ENCODE measurements around the gene STRIP1. TPM values are rescaled to one million over a fixed set of nuclear protein-coding genes. Genes with fewer than 3 reads are reported as not detected.

The STRIP1 gene
- polyA plus RNA-seq, 1 of the 3 experiments (the other 2 are of a cell fraction), result 34.6 TPM

DNA sequence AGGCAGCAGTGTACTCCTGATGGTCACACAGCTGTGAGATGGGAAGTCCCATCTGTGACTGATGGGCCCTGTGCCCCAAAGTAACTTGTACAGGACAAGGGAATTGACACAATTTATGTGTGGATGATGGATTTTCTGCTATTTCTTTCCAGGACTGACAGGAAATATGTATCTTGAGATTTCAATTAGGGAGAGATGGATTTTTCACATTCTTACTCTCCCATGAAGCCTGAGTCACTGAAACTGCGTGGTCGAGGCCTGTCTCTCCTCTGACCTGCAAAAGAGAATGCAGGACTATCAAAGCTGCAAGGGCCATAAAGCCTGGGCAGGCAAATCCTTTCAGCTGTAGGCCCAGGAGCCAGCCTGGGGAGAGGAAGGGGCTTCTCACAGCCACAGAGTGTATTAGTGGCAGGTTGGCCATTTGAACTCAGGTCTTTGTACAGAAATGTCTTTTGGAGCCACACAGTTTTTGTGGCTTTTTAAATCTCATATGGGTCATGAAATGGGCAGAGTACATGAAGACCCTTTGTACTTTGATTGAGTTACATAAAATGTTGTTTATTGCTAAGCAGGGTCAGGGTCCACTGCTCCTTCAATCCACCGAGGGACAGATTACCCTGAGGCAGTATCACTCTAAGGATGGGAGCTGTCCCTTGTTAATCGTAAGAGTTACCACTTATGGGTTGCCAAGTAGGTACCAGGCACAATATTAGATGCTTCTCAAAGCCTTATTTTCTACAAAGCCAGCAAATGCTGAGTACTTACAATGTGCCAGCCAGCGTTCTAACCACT lies 21.3 kb downstream of the STRIP1 start (continued):
- TF ChIP-seq, protein P1, sequence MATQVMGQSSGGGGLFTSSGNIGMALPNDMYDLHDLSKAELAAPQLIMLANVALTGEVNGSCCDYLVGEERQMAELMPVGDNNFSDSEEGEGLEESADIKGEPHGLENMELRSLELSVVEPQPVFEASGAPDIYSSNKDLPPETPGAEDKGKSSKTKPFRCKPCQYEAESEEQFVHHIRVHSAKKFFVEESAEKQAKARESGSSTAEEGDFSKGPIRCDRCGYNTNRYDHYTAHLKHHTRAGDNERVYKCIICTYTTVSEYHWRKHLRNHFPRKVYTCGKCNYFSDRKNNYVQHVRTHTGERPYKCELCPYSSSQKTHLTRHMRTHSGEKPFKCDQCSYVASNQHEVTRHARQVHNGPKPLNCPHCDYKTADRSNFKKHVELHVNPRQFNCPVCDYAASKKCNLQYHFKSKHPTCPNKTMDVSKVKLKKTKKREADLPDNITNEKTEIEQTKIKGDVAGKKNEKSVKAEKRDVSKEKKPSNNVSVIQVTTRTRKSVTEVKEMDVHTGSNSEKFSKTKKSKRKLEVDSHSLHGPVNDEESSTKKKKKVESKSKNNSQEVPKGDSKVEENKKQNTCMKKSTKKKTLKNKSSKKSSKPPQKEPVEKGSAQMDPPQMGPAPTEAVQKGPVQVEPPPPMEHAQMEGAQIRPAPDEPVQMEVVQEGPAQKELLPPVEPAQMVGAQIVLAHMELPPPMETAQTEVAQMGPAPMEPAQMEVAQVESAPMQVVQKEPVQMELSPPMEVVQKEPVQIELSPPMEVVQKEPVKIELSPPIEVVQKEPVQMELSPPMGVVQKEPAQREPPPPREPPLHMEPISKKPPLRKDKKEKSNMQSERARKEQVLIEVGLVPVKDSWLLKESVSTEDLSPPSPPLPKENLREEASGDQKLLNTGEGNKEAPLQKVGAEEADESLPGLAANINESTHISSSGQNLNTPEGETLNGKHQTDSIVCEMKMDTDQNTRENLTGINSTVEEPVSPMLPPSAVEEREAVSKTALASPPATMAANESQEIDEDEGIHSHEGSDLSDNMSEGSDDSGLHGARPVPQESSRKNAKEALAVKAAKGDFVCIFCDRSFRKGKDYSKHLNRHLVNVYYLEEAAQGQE (IDR thresholded peaks at IDR 0.05; ENCODE audit: low read depth, low read length), result no peak
- TF ChIP-seq RXRA (IDR thresholded peaks at IDR 0.05; ENCODE audit: borderline replicate concordance, low read depth) (peak; percentile 19; the same call in 1 of the 2 replicates), RFX5 (IDR thresholded peaks at IDR 0.05; ENCODE audit: low read length) (no peak), MAX (IDR thresholded peaks at IDR 0.05; ENCODE audit: low read depth) (0 out of 2 replicates have a peak, but pooled peaks have one; percentile 20), USF2 (IDR thresholded peaks at IDR 0.05; ENCODE audit: borderline replicate concordance, low read depth, low read length) (no peak), NFIC (IDR thresholded peaks at IDR 0.05; ENCODE audit: borderline replicate concordance) (no peak), CHD2 (IDR thresholded peaks at IDR 0.05; ENCODE audit: low read length, partially characterized antibody) (no peak), EP300 (IDR thresholded peaks at IDR 0.05; ENCODE audit: borderline replicate concordance in 1 of 2, low read depth in 1 of 2, low read length in 1 of 2) (peak in 1 of 2 experiments; percentile 66; a peak in 1 of 4 replicates), YY1 (IDR thresholded peaks at IDR 0.05; ENCODE audit: low read depth) (no peak), TAF1 (IDR thresholded peaks at IDR 0.05; ENCODE audit: borderline replicate concordance, low read depth, low read length) (no peak), FOXM1 (IDR thresholded peaks at IDR 0.05; ENCODE audit: low read depth) (no peak), RCOR1 (IDR thresholded peaks at IDR 0.05; ENCODE audit: low read length) (no peak), JUND (IDR thresholded peaks at IDR 0.05) (peak; percentile 51), ZBTB33 (IDR thresholded peaks at IDR 0.05; ENCODE audit: borderline replicate concordance, low read depth) (peak; percentile 33; the same call in 1 of the 2 replicates), SIN3A (IDR thresholded peaks at IDR 0.05; ENCODE audit: borderline replicate concordance, low read depth, low read length) (peak; percentile 33; the same call in 1 of the 2 replicates), GABPA (IDR thresholded peaks at IDR 0.05; ENCODE audit: low read depth) (no peak), FOSL2 (IDR thresholded peaks at IDR 0.05; ENCODE audit: borderline replicate concordance, low read depth) (peak; percentile 47; the same call in 1 of the 2 replicates), GATA2 (CRISPR knock-in tag; IDR thresholded peaks at IDR 0.05) (no peak), TEAD4 (IDR thresholded peaks at IDR 0.05; ENCODE audit: borderline replicate concordance, insufficient read depth) (peak; percentile 69; the same call in 1 of the 2 replicates), SMC3 (IDR thresholded peaks at IDR 0.05; ENCODE audit: low read depth, low read length) (no peak), TCF12 (IDR thresholded peaks at IDR 0.05) (peak; percentile 75), MXI1 (IDR thresholded peaks at IDR 0.05; ENCODE audit: low read depth, low read length) (no peak), EZH2phosphoT487 (IDR thresholded peaks at IDR 0.05; ENCODE audit: borderline replicate concordance, low read depth) (no peak)
